Stimulated activated naive CD4-positive, alpha-beta T cell (primary cell): Measurements from ENCODE around the gene GTF2A1.
"Not testable (repeated sequence)": the region's sequence is repeated elsewhere in the genome, so short reads cannot be mapped to it uniquely, and the experiment has no call there.

Experiments
- DNase-seq, 6 experiments: peaks; one replicate each; lab custom pipeline; 2025; lab: John Stamatoyannopoulos, UW

The GTF2A1 gene

GRCh38 chr14:81220830-81221578, at the start of gene GTF2A1:
Gene GTF2A1 (minus strand): TSS chr14:81220959. CDS start chr14:81220518, 441 bp downstream.
- DNase-seq: peak; percentile 93 to 98 (median 96)

GRCh38 chr14:81269979-81270375, 49.2 kb upstream of the GTF2A1 start:
- no peak for DNase-seq

- DNase-seq: peak in 2 of 6 experiments; percentile 32 to 44
These were observed 48.6 kb upstream of the GTF2A1 start for GRCh38 chr14:81269100-81269978.

GRCh38 chr14:81268016-81268416, 47.3 kb upstream of the GTF2A1 start:
- no peak for DNase-seq

GRCh38 chr14:81265636-81266169, 44.9 kb upstream of the GTF2A1 start:
- no peak for DNase-seq

GRCh38 chr14:81264671-81265070, 43.9 kb upstream of the GTF2A1 start:
- no peak for DNase-seq

GRCh38 chr14:81263777-81264410, 43.1 kb upstream of the GTF2A1 start:
- DNase-seq: no peak

GRCh38 chr14:81261176-81261575, 40.4 kb upstream of the GTF2A1 start:
- no peak for DNase-seq

GRCh38 chr14:81260732-81261131, 40.0 kb upstream of the GTF2A1 start:
- no peak for DNase-seq

GRCh38 chr14:81256289-81256960, 35.7 kb upstream of the GTF2A1 start:
- DNase-seq: no peak

GRCh38 chr14:81252278-81252677, 31.5 kb upstream of the GTF2A1 start:
- DNase-seq: no peak

- no peak for DNase-seq
These were observed 26.6 kb upstream of the GTF2A1 start for GRCh38 chr14:81247271-81247766.

GRCh38 chr14:81246461-81247270, 25.9 kb upstream of the GTF2A1 start:
- no peak for DNase-seq

GRCh38 chr14:81245771-81246170, 25.0 kb upstream of the GTF2A1 start:
- no peak for DNase-seq

GRCh38 chr14:81244431-81244830, 23.7 kb upstream of the GTF2A1 start:
- not testable (repeated sequence) for DNase-seq

GRCh38 chr14:81243499-81243898, 22.7 kb upstream of the GTF2A1 start:
- no peak for DNase-seq

- DNase-seq: not testable (repeated sequence)
These were observed 16.1 kb upstream of the GTF2A1 start for GRCh38 chr14:81236849-81237248.

- DNase-seq: no peak
These were observed 15.4 kb upstream of the GTF2A1 start for GRCh38 chr14:81236138-81236537.

GRCh38 chr14:81235096-81235495, 14.3 kb upstream of the GTF2A1 start:
- DNase-seq: no peak

- no peak for DNase-seq
These were observed 13.5 kb upstream of the GTF2A1 start for GRCh38 chr14:81234278-81234677.

GRCh38 chr14:81233615-81234014, 12.9 kb upstream of the GTF2A1 start:
- no peak for DNase-seq
